WTC11 (cell line): Measurements from ENCODE around the gene SIN3B. TPM values are rescaled to one million over a fixed set of nuclear protein-coding genes. Genes with fewer than 3 reads are reported as not detected.
A peak's percentile ranks its signal among the peaks of the same experiment; 100 is the strongest.

Experiments used
- ATAC-seq: fragments of 200-7000 bp; cut with Tn5 transposase; 2 replicates; pipeline ENCODE4 v1.10.0; 2021; ENCODE audit warnings: mild to moderate bottlenecking, moderate library complexity
- CTCF ChIA-PET: fragments of 300-600 bp; sonication (Branson Sonifier 250); formaldehyde crosslinking; loops from one replicate; lab custom pipeline; 2021; ENCODE audit warnings: antibody characterized with exemption; lab: Charles Lee
- POLR2A ChIA-PET: fragments of 350-600 bp; sonication (Branson Sonifier 250); formaldehyde crosslinking; loops from one replicate; lab custom pipeline; 2021; ENCODE audit warnings: antibody characterized with exemption; lab: Charles Lee
- DNase-seq: peaks from one replicate; pipeline ENCODE4 v3.0.0; 2021; ENCODE audit warnings: low spot score
- H3K27ac Mint-ChIP-seq: 2 replicates; pipeline ENCODE4 v1.8.0; 2021; ENCODE audit warnings: mixed read lengths
- H3K27me3 Mint-ChIP-seq: 2 replicates; pipeline ENCODE4 v1.8.0; 2021; ENCODE audit warnings: low read depth, mild to moderate bottlenecking, moderate library complexity, mixed read lengths
- H3K36me3 Mint-ChIP-seq: 2 replicates; pipeline ENCODE4 v1.8.0; 2021; ENCODE audit warnings: mixed read lengths
- H3K4me1 Mint-ChIP-seq: 2 replicates; pipeline ENCODE4 v1.8.0; 2022; ENCODE audit warnings: mixed read lengths
- H3K4me3 Mint-ChIP-seq: 2 replicates; pipeline ENCODE4 v1.8.0; 2021; ENCODE audit warnings: mild to moderate bottlenecking, moderate library complexity, mixed read lengths
- H3K9me3 Mint-ChIP-seq: 2 replicates; pipeline ENCODE4 v1.8.0; 2021; ENCODE audit warnings: mixed read lengths
- ATF1 ChIP-seq: sonication (generic); formaldehyde crosslinking; IDR thresholded peaks from 2 replicates; pipeline ENCODE4 v1.8.1; 2023; ENCODE audit warnings: mild to moderate bottlenecking, moderate library complexity, missing genetic modification reagents
- ELF4 ChIP-seq: sonication (generic); formaldehyde crosslinking; IDR thresholded peaks from 2 replicates; pipeline ENCODE4 v1.8.1; 2022; ENCODE audit warnings: low read depth, mild to moderate bottlenecking, moderate library complexity, missing genetic modification reagents
- ESRRA ChIP-seq: sonication (generic); formaldehyde crosslinking; IDR thresholded peaks from 2 replicates; pipeline ENCODE4 v1.8.1; 2022; ENCODE audit warnings: mild to moderate bottlenecking, missing genetic modification reagents, borderline replicate concordance
- ETV6 ChIP-seq: sonication (generic); formaldehyde crosslinking; IDR thresholded peaks from 2 replicates; pipeline ENCODE4 v1.8.1; 2022; ENCODE audit warnings: mild to moderate bottlenecking, missing genetic modification reagents
- FOXK1 ChIP-seq: sonication (generic); formaldehyde crosslinking; IDR thresholded peaks from 2 replicates; pipeline ENCODE4 v1.8.0; 2022; ENCODE audit warnings: mild to moderate bottlenecking, moderate library complexity, missing genetic modification reagents
- GABPB1 ChIP-seq: sonication (generic); formaldehyde crosslinking; IDR thresholded peaks from 2 replicates; pipeline ENCODE4 v1.8.1; 2023; ENCODE audit warnings: mild to moderate bottlenecking, missing genetic modification reagents
- GRHL2 ChIP-seq: fragments of 250-450 bp; sonication (Bioruptor Pico); IDR thresholded peaks from 2 replicates; pipeline ENCODE4 v1.8.0; 2022; ENCODE audit warnings: mild to moderate bottlenecking, moderate library complexity; ENCODE audit not compliant: insufficient replicate concordance, severe bottlenecking
- GTF2I ChIP-seq: fragments of 250-450 bp; sonication (Bioruptor Pico); conservative IDR thresholded peaks from 2 replicates; pipeline ENCODE4 v1.4.0; 2021; ENCODE audit warnings: mild to moderate bottlenecking
- JUN ChIP-seq: sonication (generic); formaldehyde crosslinking; IDR thresholded peaks from 2 replicates; pipeline ENCODE4 v1.8.0; 2023; ENCODE audit warnings: mild to moderate bottlenecking, missing genetic modification reagents
- KAT7 ChIP-seq: sonication (generic); formaldehyde crosslinking; IDR thresholded peaks from 2 replicates; pipeline ENCODE4 v1.8.1; 2023; ENCODE audit warnings: missing genetic modification reagents, mild to moderate bottlenecking, borderline replicate concordance
- MXD4 ChIP-seq: fragments of 250-450 bp; sonication (Bioruptor Pico); IDR thresholded peaks from 2 replicates; pipeline ENCODE4 v1.8.0; 2021; ENCODE audit warnings: mild to moderate bottlenecking, moderate library complexity, borderline replicate concordance
- NR1H2 ChIP-seq: sonication (generic); formaldehyde crosslinking; IDR thresholded peaks from 2 replicates; pipeline ENCODE4 v1.9.0; 2021; ENCODE audit warnings: mild to moderate bottlenecking, moderate library complexity, missing genetic modification reagents
- NR2C2 ChIP-seq: sonication (generic); formaldehyde crosslinking; IDR thresholded peaks from 2 replicates; pipeline ENCODE4 v1.8.0; 2022; ENCODE audit warnings: mild to moderate bottlenecking, missing genetic modification reagents
- TCF7 ChIP-seq: sonication (generic); formaldehyde crosslinking; IDR thresholded peaks from 2 replicates; pipeline ENCODE4 v1.8.0; 2022; ENCODE audit warnings: mild to moderate bottlenecking, low read depth, missing genetic modification reagents, moderate library complexity
- TEAD1 ChIP-seq: sonication (generic); formaldehyde crosslinking; IDR thresholded peaks from 2 replicates; pipeline ENCODE4 v1.8.0; 2022; ENCODE audit warnings: mild to moderate bottlenecking, missing genetic modification reagents
- TEAD4 ChIP-seq: sonication (generic); formaldehyde crosslinking; IDR thresholded peaks from 2 replicates; pipeline ENCODE4 v1.8.0; 2022; ENCODE audit warnings: mild to moderate bottlenecking, missing genetic modification reagents
- ZNF219 ChIP-seq: sonication (generic); formaldehyde crosslinking; IDR thresholded peaks from 2 replicates; pipeline ENCODE4 v1.8.0; 2023; ENCODE audit warnings: missing genetic modification reagents, mild to moderate bottlenecking, borderline replicate concordance
- ZNF416 ChIP-seq: fragments of 250-450 bp; sonication (Bioruptor Pico); IDR thresholded peaks from 2 replicates; pipeline ENCODE4 v1.9.0; 2021; ENCODE audit warnings: mild to moderate bottlenecking, inconsistent platforms
- ZNF423 ChIP-seq: fragments of 250-450 bp; sonication (Bioruptor Pico); IDR thresholded peaks from 2 replicates; pipeline ENCODE4 v2.1.2; 2022; ENCODE audit warnings: mild to moderate bottlenecking, moderate library complexity
- total RNA-seq: library from RNA; stranded (reverse); gene quantifications from 3 replicates; pipeline ENCODE4 v1.2.3, GENCODE V29; 2021
- TF ChIP-seq, protein P1 (sequence below): fragments of 250-450 bp; sonication (Bioruptor Pico); IDR thresholded peaks from 2 replicates; pipeline ENCODE4 v1.9.0; 2021; ENCODE audit warnings: mild to moderate bottlenecking
- TF ChIP-seq, protein P2 (sequence below): fragments of 250-450 bp; sonication (Bioruptor Pico); IDR thresholded peaks from 2 replicates; pipeline ENCODE4 v1.8.0; 2021; ENCODE audit warnings: mild to moderate bottlenecking
- TF ChIP-seq, protein P3 (sequence below): sonication (generic); formaldehyde crosslinking; IDR thresholded peaks from 2 replicates; pipeline ENCODE4 v1.8.0; 2023; ENCODE audit warnings: missing genetic modification reagents
- TF ChIP-seq, protein P4 (sequence below): fragments of 250-450 bp; sonication (Bioruptor Pico); conservative IDR thresholded peaks from 2 replicates; pipeline ENCODE4 v1.9.0; 2021; ENCODE audit warnings: mild to moderate bottlenecking
- TF ChIP-seq, protein P5 (sequence below): sonication (generic); formaldehyde crosslinking; IDR thresholded peaks from 2 replicates; pipeline ENCODE4 v1.8.0; 2023; ENCODE audit warnings: mild to moderate bottlenecking, missing genetic modification reagents
- TF ChIP-seq, protein P6 (sequence below): fragments of 200-600 bp; IDR thresholded peaks from 2 replicates; pipeline ENCODE4 v1.8.0; 2022; ENCODE audit warnings: antibody characterized with exemption

SIN3B gene
- total RNA-seq, 1 experiment from 2014 or later: 87.7 TPM

DNA sequence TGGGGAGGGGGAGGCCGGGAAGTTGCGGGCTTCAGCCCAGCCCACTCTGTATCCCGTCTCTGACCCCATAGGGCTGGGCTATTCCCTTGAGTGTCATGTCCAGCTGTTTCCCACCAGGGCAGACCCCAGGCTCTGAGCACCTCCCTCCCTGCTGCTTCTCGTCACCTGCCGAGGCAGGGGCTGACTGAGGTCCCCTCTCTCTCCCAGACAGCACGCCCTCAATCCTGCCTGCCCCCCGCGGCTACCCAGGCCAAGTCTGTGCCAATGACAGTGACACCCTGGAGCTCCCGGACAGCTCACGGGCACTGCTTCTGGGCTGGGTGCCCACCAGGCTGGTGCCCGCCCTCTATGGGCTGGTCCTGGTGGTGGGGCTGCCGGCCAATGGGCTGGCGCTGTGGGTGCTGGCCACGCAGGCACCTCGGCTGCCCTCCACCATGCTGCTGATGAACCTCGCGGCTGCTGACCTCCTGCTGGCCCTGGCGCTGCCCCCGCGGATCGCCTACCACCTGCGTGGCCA lies 60.2 kb downstream of the SIN3B start (continued):
- TF ChIP-seq ZNF416 (CRISPR knock-in tag): no peak
- TF ChIP-seq, protein P1, sequence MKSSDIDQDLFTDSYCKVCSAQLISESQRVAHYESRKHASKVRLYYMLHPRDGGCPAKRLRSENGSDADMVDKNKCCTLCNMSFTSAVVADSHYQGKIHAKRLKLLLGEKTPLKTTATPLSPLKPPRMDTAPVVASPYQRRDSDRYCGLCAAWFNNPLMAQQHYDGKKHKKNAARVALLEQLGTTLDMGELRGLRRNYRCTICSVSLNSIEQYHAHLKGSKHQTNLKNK (CRISPR knock-in tag): no peak
- TF ChIP-seq, protein P2, sequence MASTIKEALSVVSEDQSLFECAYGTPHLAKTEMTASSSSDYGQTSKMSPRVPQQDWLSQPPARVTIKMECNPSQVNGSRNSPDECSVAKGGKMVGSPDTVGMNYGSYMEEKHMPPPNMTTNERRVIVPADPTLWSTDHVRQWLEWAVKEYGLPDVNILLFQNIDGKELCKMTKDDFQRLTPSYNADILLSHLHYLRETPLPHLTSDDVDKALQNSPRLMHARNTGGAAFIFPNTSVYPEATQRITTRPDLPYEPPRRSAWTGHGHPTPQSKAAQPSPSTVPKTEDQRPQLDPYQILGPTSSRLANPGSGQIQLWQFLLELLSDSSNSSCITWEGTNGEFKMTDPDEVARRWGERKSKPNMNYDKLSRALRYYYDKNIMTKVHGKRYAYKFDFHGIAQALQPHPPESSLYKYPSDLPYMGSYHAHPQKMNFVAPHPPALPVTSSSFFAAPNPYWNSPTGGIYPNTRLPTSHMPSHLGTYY (CRISPR knock-in tag): no peak

DNA sequence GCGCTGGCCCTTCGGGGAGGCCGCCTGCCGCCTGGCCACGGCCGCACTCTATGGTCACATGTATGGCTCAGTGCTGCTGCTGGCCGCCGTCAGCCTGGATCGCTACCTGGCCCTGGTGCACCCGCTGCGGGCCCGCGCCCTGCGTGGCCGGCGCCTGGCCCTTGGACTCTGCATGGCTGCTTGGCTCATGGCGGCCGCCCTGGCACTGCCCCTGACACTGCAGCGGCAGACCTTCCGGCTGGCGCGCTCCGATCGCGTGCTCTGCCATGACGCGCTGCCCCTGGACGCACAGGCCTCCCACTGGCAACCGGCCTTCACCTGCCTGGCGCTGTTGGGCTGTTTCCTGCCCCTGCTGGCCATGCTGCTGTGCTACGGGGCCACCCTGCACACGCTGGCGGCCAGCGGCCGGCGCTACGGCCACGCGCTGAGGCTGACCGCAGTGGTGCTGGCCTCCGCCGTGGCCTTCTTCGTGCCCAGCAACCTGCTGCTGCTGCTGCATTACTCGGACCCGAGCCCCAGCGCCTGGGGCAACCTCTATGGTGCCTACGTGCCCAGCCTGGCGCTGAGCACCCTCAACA lies 60.8 kb downstream of the SIN3B start:
- peak; percentile 22; the same call in 1 of the 2 replicates for ATAC-seq
- CTCF ChIA-PET: interaction anchor here (0.8 kb wide), 1 partner anchor 10 kb away, joined by 3 read pairs; no protein-coding TSS in a partner anchor
- no peaks in the 10 kb centered on the region for H3K36me3 Mint-ChIP-seq
- H3K27ac Mint-ChIP-seq: no peak overlapping the region
- H3K4me3 Mint-ChIP-seq: no peak overlapping the region
- H3K27me3 Mint-ChIP-seq: peaks cover 5% of the 10 kb centered on the region; the same call in 1 of the 2 replicates
- no peak for DNase-seq
- POLR2A ChIA-PET: no interaction called here
- H3K9me3 Mint-ChIP-seq: no peaks in the 10 kb centered on the region
- TF ChIP-seq ZNF219 (CRISPR knock-in tag) (no peak), ELF4 (CRISPR knock-in tag) (no peak), ESRRA (no peak), NR1H2 (CRISPR knock-in tag) (no peak), ATF1 (no peak), ZNF423 (no peak), TCF7 (CRISPR knock-in tag) (no peak), GTF2I (no peak), KAT7 (CRISPR knock-in tag) (no peak), ETV6 (CRISPR knock-in tag) (no peak), TEAD1 (CRISPR knock-in tag) (no peak), GABPB1 (CRISPR knock-in tag) (no peak), NR2C2 (CRISPR knock-in tag) (no peak)
- TF ChIP-seq, protein P3, sequence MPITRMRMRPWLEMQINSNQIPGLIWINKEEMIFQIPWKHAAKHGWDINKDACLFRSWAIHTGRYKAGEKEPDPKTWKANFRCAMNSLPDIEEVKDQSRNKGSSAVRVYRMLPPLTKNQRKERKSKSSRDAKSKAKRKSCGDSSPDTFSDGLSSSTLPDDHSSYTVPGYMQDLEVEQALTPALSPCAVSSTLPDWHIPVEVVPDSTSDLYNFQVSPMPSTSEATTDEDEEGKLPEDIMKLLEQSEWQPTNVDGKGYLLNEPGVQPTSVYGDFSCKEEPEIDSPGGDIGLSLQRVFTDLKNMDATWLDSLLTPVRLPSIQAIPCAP: no peak
- no peaks in the 10 kb centered on the region for H3K4me1 Mint-ChIP-seq

DNA sequence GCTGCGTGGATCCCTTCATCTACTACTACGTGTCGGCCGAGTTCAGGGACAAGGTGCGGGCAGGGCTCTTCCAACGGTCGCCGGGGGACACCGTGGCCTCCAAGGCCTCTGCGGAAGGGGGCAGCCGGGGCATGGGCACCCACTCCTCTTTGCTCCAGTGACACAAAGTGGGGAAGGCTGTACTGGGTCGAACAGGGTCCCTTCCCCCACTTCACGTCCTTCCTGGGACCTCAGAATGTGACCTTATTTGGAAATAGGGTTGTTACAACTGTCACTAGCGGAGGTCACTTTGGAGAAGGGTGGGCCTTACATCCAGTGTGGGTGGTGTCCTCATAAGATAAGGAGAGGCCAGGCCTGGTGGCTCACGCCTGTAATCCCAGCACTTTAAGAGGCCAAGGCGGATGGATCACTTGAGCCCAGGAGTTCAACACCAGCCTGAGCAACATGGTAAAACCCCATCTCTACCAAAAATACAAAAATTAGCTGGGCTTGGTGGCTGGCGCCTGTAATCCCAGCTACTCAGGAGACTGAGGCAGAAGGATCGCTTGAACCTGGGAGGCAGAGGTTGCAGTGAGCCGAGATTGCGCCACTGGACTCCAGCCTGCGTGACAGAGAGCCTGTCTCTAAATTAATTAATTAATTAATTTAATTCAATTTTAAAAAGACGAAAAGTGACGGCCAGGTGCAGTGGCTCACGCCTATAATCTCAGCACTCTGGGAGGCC lies 61.4 kb downstream of the SIN3B start:
- Mint-ChIP-seq H3K27me3 (peaks cover 9% of the 10 kb centered on the region), H3K9me3 (no peaks in the 10 kb centered on the region), H3K4me1 (peaks cover 4% of the 10 kb centered on the region; the same call in 1 of the 2 replicates), H3K27ac (no peak overlapping the region), H3K4me3 (no peak overlapping the region), H3K36me3 (no peaks in the 10 kb centered on the region)
- ATAC-seq (no peak), DNase-seq (no peak)
- ChIA-PET POLR2A (no interaction called here), CTCF (interaction anchor here (0.8 kb wide), 1 partner anchor 9 kb away, joined by 3 read pairs; no protein-coding TSS in a partner anchor)
- no peak for TF ChIP-seq GRHL2
- no peak for TF ChIP-seq MXD4 (CRISPR knock-in tag)
- TF ChIP-seq ZNF416 (CRISPR knock-in tag): no peak
- no peak for TF ChIP-seq TEAD4 (CRISPR knock-in tag)
- TF ChIP-seq, protein P4, sequence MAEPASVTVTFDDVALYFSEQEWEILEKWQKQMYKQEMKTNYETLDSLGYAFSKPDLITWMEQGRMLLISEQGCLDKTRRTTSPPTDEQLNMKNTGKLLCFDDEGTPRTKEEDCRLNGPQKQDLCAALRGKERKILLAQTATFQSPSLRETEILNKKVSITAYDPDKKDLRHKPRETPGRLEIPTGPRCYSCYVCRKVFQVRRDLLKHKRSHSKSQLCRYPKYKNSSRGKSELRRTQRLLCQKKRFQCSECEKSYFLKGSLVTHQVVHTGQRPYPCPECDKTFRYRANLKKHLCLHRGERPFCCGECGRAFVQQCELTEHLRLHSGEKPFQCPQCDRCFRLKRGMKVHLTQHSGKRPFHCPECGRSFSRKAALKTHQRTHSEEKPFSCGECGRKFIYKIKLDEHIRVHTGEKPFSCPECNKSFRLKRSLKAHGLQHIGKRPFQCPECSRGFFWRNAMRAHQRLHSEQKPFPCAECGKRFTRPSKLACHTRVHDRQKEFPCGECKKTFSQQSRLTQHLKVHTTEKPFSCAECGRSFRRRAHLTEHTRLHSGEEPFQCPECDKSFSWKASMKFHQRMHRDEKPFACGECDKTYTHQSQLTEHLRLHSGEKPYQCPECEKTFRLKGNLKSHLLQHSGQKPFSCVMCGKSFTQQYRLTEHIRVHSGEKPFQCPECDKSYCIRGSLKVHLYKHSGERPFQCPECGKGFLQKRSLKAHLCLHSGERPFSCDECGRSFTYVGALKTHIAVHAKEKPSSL (CRISPR knock-in tag): no peak
- TF ChIP-seq, protein P5, sequence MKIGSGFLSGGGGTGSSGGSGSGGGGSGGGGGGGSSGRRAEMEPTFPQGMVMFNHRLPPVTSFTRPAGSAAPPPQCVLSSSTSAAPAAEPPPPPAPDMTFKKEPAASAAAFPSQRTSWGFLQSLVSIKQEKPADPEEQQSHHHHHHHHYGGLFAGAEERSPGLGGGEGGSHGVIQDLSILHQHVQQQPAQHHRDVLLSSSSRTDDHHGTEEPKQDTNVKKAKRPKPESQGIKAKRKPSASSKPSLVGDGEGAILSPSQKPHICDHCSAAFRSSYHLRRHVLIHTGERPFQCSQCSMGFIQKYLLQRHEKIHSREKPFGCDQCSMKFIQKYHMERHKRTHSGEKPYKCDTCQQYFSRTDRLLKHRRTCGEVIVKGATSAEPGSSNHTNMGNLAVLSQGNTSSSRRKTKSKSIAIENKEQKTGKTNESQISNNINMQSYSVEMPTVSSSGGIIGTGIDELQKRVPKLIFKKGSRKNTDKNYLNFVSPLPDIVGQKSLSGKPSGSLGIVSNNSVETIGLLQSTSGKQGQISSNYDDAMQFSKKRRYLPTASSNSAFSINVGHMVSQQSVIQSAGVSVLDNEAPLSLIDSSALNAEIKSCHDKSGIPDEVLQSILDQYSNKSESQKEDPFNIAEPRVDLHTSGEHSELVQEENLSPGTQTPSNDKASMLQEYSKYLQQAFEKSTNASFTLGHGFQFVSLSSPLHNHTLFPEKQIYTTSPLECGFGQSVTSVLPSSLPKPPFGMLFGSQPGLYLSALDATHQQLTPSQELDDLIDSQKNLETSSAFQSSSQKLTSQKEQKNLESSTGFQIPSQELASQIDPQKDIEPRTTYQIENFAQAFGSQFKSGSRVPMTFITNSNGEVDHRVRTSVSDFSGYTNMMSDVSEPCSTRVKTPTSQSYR (CRISPR knock-in tag): no peak
- TF ChIP-seq, protein P6, sequence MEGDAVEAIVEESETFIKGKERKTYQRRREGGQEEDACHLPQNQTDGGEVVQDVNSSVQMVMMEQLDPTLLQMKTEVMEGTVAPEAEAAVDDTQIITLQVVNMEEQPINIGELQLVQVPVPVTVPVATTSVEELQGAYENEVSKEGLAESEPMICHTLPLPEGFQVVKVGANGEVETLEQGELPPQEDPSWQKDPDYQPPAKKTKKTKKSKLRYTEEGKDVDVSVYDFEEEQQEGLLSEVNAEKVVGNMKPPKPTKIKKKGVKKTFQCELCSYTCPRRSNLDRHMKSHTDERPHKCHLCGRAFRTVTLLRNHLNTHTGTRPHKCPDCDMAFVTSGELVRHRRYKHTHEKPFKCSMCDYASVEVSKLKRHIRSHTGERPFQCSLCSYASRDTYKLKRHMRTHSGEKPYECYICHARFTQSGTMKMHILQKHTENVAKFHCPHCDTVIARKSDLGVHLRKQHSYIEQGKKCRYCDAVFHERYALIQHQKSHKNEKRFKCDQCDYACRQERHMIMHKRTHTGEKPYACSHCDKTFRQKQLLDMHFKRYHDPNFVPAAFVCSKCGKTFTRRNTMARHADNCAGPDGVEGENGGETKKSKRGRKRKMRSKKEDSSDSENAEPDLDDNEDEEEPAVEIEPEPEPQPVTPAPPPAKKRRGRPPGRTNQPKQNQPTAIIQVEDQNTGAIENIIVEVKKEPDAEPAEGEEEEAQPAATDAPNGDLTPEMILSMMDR: no peak
- TF ChIP-seq JUN (CRISPR knock-in tag): no peak
- TF ChIP-seq FOXK1 (CRISPR knock-in tag): no peak
